Stimulated activated CD8-positive, alpha-beta memory T cell treated with anti-CD3 and anti-CD28 coated beads, Interleukin-12 subunit alpha, Interleukin-12 subunit beta, amount 100 ng/mL, for 1 hour (primary cell): Measurements from ENCODE around the gene APLP2.
"Not testable (repeated sequence)": the region's sequence is repeated elsewhere in the genome, so short reads cannot be mapped to it uniquely, and the experiment has no call there.

Source experiments
- DNase-seq: peaks from one replicate; pipeline ENCODE4 v3.0.0-alpha.2; 2020; ENCODE audit warnings: low read depth

The APLP2 gene

GRCh38 chr11:130172001-130172400 is 102.3 kb downstream of the APLP2 start:
- not testable (repeated sequence) for DNase-seq

- no peak for DNase-seq
These were observed 104.9 kb downstream of the APLP2 start for GRCh38 chr11:130174642-130175041.

- no peak for DNase-seq
These were observed 106.2 kb downstream of the APLP2 start for GRCh38 chr11:130175898-130176297.

- DNase-seq, result no peak
These were observed 108.1 kb downstream of the APLP2 start for GRCh38 chr11:130177782-130178181.

- DNase-seq, result no peak
These were observed 109.0 kb downstream of the APLP2 start for GRCh38 chr11:130178441-130179339.

GRCh38 chr11:130179396-130180306 is 110.0 kb downstream of the APLP2 start:
- DNase-seq, result no peak

- DNase-seq, result no peak
These were observed 110.8 kb downstream of the APLP2 start for GRCh38 chr11:130180491-130180890.

- no peak for DNase-seq
These were observed 111.2 kb downstream of the APLP2 start for GRCh38 chr11:130180896-130181294.

- DNase-seq, result no peak
These were observed 111.9 kb downstream of the APLP2 start for GRCh38 chr11:130181295-130182272.

- no peak for DNase-seq
These were observed 114.3 kb downstream of the APLP2 start for GRCh38 chr11:130183878-130184610.

GRCh38 chr11:130187096-130187495 is 117.4 kb downstream of the APLP2 start:
- no peak for DNase-seq

- DNase-seq, result no peak
These were observed 118.4 kb downstream of the APLP2 start for GRCh38 chr11:130188047-130188446.

GRCh38 chr11:130188585-130189347 is 119.1 kb downstream of the APLP2 start:
- DNase-seq, result no peak

- no peak for DNase-seq
These were observed 120.0 kb downstream of the APLP2 start for GRCh38 chr11:130189492-130190210.

- no peak for DNase-seq
These were observed 120.7 kb downstream of the APLP2 start for GRCh38 chr11:130190371-130190881.

GRCh38 chr11:130191896-130192295 is 122.2 kb downstream of the APLP2 start:
- no peak for DNase-seq

- DNase-seq, result no peak
These were observed 123.2 kb downstream of the APLP2 start for GRCh38 chr11:130192845-130193267.

- DNase-seq, result not testable (repeated sequence)
These were observed 123.9 kb downstream of the APLP2 start for GRCh38 chr11:130193551-130193950.
